Measurements from ENCODE around the gene KIF17.

The KIF17 gene

DNA sequence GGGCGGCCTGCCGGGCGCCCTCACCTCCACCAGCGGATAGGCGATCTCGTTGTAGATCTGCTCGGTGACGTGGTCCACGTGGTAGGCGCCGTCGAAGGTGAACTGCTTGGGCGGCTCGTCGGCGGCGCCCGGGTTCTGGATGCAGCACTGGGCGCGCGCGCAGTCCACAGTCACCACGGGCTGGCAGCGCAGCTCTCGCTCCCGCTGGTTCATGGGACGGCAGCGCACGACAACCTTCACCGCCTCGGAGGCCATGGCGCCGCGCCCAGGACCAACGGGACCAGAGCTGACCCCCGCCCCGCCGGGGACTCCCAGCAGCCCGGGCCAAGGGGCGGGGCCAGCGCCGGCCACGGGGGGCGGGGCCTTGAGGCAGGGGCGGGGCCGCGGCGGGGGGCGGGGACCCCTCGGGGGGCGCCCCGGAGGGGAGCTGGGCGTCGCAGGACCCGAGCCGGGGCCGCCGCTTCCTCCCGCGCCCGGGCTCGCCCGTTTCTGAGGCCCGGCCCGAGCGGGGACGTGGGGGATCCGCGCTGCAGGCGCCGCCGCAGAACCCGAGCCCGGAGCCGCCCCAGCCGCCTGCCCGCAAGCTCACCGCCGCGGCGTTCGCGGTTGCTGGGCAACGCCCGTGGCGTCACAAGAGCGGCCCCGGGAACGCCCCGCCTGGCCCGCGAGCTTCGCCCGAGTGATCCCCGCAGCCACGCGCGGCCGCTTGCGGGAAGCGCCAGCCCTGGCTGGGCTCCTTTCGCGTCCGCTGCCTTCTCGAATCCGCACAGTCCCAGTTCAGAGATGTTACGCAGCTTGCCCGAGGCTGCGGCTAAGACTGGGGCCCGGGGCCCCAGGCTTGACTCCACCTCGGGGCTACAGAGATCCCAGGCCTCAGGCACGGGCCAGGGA is at the start of gene KIF17:
KIF17 (minus strand) TSS at position 556 of the 891 bp plus-strand sequence; CDS start at position 255, 301 bp downstream.
- Histone ChIP-seq H3K36me3 (ENCODE audit: insufficient read depth, low read length) (no peaks in the 10 kb centered on the region), H3K4me1 (ENCODE audit: insufficient read depth, low read length) (peaks cover 3% of the 10 kb centered on the region), H3K9me3 (ENCODE audit: low read length) (no peaks in the 10 kb centered on the region), H2AFZ (ENCODE audit: low read depth, low read length) (no peak within 1 kb of the TSS), H3K27me3 (ENCODE audit: insufficient read depth, low read length) (no peaks in the 10 kb centered on the region), H3K4me3 (ENCODE audit: low read length) (peak within 1 kb of the TSS; percentile 27)

DNA sequence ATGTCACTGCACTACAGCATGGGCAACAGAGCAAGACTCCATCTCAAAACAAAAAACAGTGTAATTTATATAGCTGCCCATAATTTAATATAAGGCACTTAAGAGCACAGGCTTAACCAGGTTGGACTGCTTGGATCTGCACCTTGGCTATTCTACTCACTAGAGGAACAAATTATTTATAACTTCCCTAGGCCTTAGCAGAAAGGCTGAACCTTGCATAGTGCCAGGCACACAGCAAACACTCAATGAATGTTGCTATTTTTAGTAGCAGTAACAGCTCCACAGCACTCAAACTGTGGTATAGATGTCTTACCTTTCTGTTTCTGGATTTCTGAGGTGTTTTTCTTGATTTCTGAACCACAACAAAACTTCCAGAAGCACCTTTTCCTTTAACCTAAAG is 49.5 kb upstream of the KIF17 start:
- no peaks in the 10 kb centered on the region for H3K9me3 ChIP-seq (ENCODE audit: low read length)
- H3K4me3 ChIP-seq (ENCODE audit: low read length): no peak overlapping the region
- no peaks in the 10 kb centered on the region for H3K4me1 ChIP-seq (ENCODE audit: insufficient read depth, low read length)
- no peak overlapping the region for H2AFZ ChIP-seq (ENCODE audit: low read depth, low read length)
- no peaks in the 10 kb centered on the region for H3K27me3 ChIP-seq (ENCODE audit: insufficient read depth, low read length)
- H3K36me3 ChIP-seq (ENCODE audit: insufficient read depth, low read length): peaks cover 99% of the 10 kb centered on the region

DNA sequence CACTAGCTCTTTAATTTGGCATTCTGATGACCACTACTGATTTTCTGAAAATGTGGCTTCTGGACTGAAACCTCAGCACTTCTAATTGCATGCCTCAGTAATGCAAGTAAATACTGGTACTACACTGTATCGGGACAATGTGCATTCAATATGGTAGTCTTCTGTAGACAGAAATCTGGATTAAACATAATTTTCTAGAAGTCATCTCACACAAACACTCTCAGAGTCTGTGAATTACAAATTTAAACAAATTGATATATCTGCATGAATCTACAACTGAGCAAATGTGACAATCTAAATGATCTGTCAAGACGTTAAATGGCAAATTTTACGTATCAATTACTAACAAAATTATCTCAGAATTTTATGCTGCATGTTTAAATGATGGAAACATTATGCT is 45.6 kb upstream of the KIF17 start:
- H2AFZ ChIP-seq (ENCODE audit: low read depth, low read length): no peak overlapping the region
- H3K36me3 ChIP-seq (ENCODE audit: insufficient read depth, low read length): peaks cover 94% of the 10 kb centered on the region
- no peaks in the 10 kb centered on the region for H3K9me3 ChIP-seq (ENCODE audit: low read length)
- H3K4me3 ChIP-seq (ENCODE audit: low read length): no peak overlapping the region
- H3K4me1 ChIP-seq (ENCODE audit: insufficient read depth, low read length): no peaks in the 10 kb centered on the region
- H3K27me3 ChIP-seq (ENCODE audit: insufficient read depth, low read length): no peaks in the 10 kb centered on the region

- H2AFZ ChIP-seq (ENCODE audit: low read depth, low read length): no peak overlapping the region
- H3K27me3 ChIP-seq (ENCODE audit: insufficient read depth, low read length): no peaks in the 10 kb centered on the region
- no peak overlapping the region for H3K4me3 ChIP-seq (ENCODE audit: low read length)
- no peaks in the 10 kb centered on the region for H3K9me3 ChIP-seq (ENCODE audit: low read length)
- peaks cover 90% of the 10 kb centered on the region for H3K36me3 ChIP-seq (ENCODE audit: insufficient read depth, low read length)
- H3K4me1 ChIP-seq (ENCODE audit: insufficient read depth, low read length): no peaks in the 10 kb centered on the region
Observed at GRCh38 chr1:20760322-20760721, 42.5 kb upstream of the KIF17 start.

DNA sequence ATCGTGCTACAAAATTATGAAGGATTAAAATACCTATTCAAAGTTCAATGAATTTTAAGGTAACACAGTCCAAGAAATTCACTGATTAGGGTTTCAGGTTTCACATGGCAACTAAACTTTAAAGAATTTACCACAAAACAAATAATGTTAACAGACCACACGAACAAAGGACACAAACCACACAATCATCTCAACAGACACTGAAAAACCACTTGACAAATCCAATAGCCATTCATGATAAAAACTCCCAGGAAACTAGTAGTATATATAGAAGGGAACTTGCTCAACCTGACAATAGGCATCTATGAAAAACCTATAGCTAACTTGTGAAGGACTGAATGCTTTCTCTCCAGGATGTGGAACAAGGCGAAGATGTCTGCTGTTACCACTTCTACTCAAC is 35.8 kb upstream of the KIF17 start:
- Histone ChIP-seq H3K27me3 (ENCODE audit: insufficient read depth, low read length) (no peaks in the 10 kb centered on the region), H3K9me3 (ENCODE audit: low read length) (no peaks in the 10 kb centered on the region), H3K4me1 (ENCODE audit: insufficient read depth, low read length) (peaks cover 15% of the 10 kb centered on the region), H3K36me3 (ENCODE audit: insufficient read depth, low read length) (peaks cover 61% of the 10 kb centered on the region), H2AFZ (ENCODE audit: low read depth, low read length) (no peak overlapping the region), H3K4me3 (ENCODE audit: low read length) (no peak overlapping the region)

DNA sequence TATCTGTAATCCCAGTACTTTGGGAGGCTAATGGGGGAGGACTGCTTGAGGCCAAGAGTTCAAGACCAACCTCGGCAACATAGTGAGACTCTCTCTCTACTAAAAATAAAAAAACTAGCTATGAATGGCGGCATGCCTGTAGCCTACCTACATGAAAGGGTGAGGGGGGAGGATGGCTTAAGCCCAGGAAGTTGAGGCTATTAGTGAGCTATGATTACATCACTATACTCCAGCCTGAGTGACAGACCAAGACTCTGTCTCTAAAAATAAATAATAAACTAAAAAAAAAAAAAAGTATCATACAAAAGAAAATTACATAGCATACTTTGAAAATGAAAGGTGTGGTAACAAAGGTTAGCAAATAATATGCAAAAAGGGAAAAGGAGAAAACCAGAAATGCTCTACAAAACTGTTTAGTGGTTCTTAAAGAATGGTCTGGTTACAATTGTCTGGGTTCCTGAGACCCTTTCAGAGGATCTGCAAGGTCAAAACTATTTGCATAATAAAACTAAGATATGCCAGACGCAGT is 33.7 kb upstream of the KIF17 start:
- Histone ChIP-seq H2AFZ (ENCODE audit: low read depth, low read length) (no peak overlapping the region), H3K36me3 (ENCODE audit: insufficient read depth, low read length) (peaks cover 65% of the 10 kb centered on the region), H3K27me3 (ENCODE audit: insufficient read depth, low read length) (no peaks in the 10 kb centered on the region), H3K4me3 (ENCODE audit: low read length) (no peak overlapping the region), H3K9me3 (ENCODE audit: low read length) (no peaks in the 10 kb centered on the region), H3K4me1 (ENCODE audit: insufficient read depth, low read length) (peaks cover 15% of the 10 kb centered on the region)

DNA sequence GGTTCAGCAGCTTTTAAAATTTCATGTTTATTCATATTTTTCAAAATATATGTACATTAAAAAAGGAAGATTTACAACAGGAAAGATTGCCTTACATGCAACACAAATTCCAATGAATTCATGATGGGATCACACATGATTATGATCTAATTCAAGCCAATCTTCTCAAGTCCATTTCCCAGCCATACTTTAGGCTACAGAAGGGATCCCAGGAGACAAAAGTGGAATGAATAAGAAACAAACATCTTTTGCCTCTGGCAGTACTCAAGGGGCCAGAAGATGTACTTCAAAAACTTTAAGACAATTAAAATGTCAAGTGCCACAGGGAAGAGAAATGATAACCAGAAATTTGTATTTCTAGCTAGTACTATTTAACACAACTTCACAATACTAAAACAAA is 24.9 kb upstream of the KIF17 start:
- no peaks in the 10 kb centered on the region for H3K9me3 ChIP-seq (ENCODE audit: low read length)
- no peak overlapping the region for H3K4me3 ChIP-seq (ENCODE audit: low read length)
- no peaks in the 10 kb centered on the region for H3K27me3 ChIP-seq (ENCODE audit: insufficient read depth, low read length)
- H3K36me3 ChIP-seq (ENCODE audit: insufficient read depth, low read length): peaks cover 83% of the 10 kb centered on the region
- no peaks in the 10 kb centered on the region for H3K4me1 ChIP-seq (ENCODE audit: insufficient read depth, low read length)
- no peak overlapping the region for H2AFZ ChIP-seq (ENCODE audit: low read depth, low read length)

DNA sequence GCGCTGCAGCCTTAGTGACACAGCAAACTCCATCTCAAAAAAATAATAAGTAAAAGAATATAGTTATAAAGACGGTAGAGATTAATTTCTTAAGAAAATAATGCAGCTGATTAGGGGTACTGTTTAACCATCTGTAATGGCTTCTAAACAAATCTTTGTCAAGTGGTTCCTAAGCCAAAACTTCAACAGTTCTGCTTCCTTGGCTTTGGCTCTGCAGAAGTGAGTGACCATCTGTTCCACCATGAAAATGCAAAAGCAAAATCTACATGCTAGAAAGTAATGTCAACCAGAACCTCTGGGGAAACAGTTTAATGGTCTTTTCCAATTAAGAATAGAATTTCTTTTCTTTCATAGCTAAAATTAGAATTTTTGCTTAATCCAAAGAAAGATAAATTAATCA is 23.0 kb upstream of the KIF17 start:
- H3K9me3 ChIP-seq (ENCODE audit: low read length): no peaks in the 10 kb centered on the region
- peaks cover 68% of the 10 kb centered on the region for H3K36me3 ChIP-seq (ENCODE audit: insufficient read depth, low read length)
- no peak overlapping the region for H2AFZ ChIP-seq (ENCODE audit: low read depth, low read length)
- H3K4me3 ChIP-seq (ENCODE audit: low read length): no peak overlapping the region
- no peaks in the 10 kb centered on the region for H3K4me1 ChIP-seq (ENCODE audit: insufficient read depth, low read length)
- H3K27me3 ChIP-seq (ENCODE audit: insufficient read depth, low read length): no peaks in the 10 kb centered on the region

GRCh38 chr1:20739225-20739624 is 21.4 kb upstream of the KIF17 start:
- H3K4me1 ChIP-seq (ENCODE audit: insufficient read depth, low read length): no peaks in the 10 kb centered on the region
- H3K36me3 ChIP-seq (ENCODE audit: insufficient read depth, low read length): peaks cover 52% of the 10 kb centered on the region
- H3K9me3 ChIP-seq (ENCODE audit: low read length): no peaks in the 10 kb centered on the region
- no peak overlapping the region for H2AFZ ChIP-seq (ENCODE audit: low read depth, low read length)
- no peak overlapping the region for H3K4me3 ChIP-seq (ENCODE audit: low read length)
- no peaks in the 10 kb centered on the region for H3K27me3 ChIP-seq (ENCODE audit: insufficient read depth, low read length)

DNA sequence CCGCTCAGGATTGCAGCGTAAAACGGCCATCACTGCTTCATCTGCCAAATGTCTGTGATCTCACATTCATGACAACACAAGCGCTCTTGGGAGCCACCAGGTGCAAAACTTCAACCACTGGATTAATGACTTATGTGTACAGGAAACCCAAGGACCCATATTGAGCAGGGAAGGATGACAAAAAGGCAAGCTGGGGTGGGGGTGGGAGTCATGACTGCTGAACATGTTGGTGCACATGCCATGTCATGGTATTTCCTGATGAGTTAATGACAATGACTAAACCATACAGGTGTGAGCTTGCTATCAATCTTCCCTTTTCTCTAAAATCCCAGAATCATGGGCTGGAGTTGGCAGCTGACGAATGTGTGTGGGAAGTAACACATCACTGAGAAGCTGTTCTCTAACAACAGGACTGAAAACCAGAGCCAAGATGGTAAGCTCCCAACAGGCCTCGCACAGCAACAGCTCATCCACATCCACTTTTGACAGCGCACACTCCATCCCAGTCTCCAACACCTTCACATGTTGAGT is 17.8 kb upstream of the KIF17 start:
- H3K36me3 ChIP-seq (ENCODE audit: insufficient read depth, low read length): peaks cover 18% of the 10 kb centered on the region
- peaks cover 13% of the 10 kb centered on the region for H3K4me1 ChIP-seq (ENCODE audit: insufficient read depth, low read length)
- no peak overlapping the region for H3K4me3 ChIP-seq (ENCODE audit: low read length)
- no peaks in the 10 kb centered on the region for H3K9me3 ChIP-seq (ENCODE audit: low read length)
- H2AFZ ChIP-seq (ENCODE audit: low read depth, low read length): no peak overlapping the region
- no peaks in the 10 kb centered on the region for H3K27me3 ChIP-seq (ENCODE audit: insufficient read depth, low read length)

DNA sequence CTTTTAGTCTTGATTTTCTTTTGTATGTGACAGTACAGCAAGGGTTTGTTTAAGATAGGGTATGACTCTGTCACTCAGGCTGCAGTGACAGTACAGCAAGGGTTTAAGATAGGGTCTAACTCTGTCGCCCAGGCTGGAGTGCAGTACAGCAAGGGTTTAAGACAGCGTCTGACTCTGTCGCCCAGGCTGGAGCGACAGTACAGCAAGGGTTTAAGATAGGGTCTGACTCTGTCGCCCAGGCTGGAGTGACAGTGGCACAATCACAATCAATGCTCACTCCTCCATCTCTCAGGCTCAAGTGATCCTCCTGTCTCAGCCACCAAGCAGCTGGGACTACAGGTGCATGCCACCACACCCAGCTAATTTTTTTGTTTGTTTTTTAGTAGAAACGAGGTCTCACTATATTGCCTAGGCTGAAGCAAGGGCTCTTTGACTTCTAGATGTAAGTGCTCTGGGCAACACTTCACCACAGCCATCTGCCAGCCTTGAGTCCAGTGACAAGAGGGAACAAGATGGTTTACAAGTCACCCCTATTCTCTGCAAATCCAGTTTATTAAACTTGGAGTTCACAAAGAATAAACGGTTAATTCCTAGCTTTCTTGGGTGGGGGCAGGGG is 15.7 kb upstream of the KIF17 start:
- no peak overlapping the region for H3K4me3 ChIP-seq (ENCODE audit: low read length)
- H3K9me3 ChIP-seq (ENCODE audit: low read length): no peaks in the 10 kb centered on the region
- no peaks in the 10 kb centered on the region for H3K27me3 ChIP-seq (ENCODE audit: insufficient read depth, low read length)

GRCh38 chr1:20732588-20733359 is 15.0 kb upstream of the KIF17 start, which contains the start of gene SH2D5:
TSS of gene SH2D5 (minus strand) at chr1:20732703. CDS start at chr1:20728044, 4,659 bp downstream.
- peak within 1 kb of the TSS; percentile 6 for H2AFZ ChIP-seq (ENCODE audit: low read depth, low read length)
- H3K27me3 ChIP-seq (ENCODE audit: insufficient read depth, low read length): no peaks in the 10 kb centered on the region
- H3K4me1 ChIP-seq (ENCODE audit: insufficient read depth, low read length): peaks cover 26% of the 10 kb centered on the region
- H3K9me3 ChIP-seq (ENCODE audit: low read length): no peaks in the 10 kb centered on the region
- H3K4me3 ChIP-seq (ENCODE audit: low read length): peak within 1 kb of the TSS; percentile 47
- H3K36me3 ChIP-seq (ENCODE audit: insufficient read depth, low read length): peaks cover 4% of the 10 kb centered on the region

More for the DNA sequence above, 15.7 kb upstream of the KIF17 start:
- peaks cover 26% of the 10 kb centered on the region for H3K4me1 ChIP-seq (ENCODE audit: insufficient read depth, low read length)
- peaks cover 9% of the 10 kb centered on the region for H3K36me3 ChIP-seq (ENCODE audit: insufficient read depth, low read length)
- peak overlapping the region; percentile 6 for H2AFZ ChIP-seq (ENCODE audit: low read depth, low read length)

Data from neuron (in vitro differentiated cells).